GM18868 (cell line): ENCODE results near the gene SFT2D2.

ENCODE experiments used
- ATAC-seq: cut with Tn5 transposase; IDR thresholded peaks from one replicate; pipeline ENCODE4 v1.9.1; 2021; ENCODE audit warnings: mild to moderate bottlenecking, moderate library complexity; ENCODE audit not compliant: unreplicated experiment

The SFT2D2 gene

DNA sequence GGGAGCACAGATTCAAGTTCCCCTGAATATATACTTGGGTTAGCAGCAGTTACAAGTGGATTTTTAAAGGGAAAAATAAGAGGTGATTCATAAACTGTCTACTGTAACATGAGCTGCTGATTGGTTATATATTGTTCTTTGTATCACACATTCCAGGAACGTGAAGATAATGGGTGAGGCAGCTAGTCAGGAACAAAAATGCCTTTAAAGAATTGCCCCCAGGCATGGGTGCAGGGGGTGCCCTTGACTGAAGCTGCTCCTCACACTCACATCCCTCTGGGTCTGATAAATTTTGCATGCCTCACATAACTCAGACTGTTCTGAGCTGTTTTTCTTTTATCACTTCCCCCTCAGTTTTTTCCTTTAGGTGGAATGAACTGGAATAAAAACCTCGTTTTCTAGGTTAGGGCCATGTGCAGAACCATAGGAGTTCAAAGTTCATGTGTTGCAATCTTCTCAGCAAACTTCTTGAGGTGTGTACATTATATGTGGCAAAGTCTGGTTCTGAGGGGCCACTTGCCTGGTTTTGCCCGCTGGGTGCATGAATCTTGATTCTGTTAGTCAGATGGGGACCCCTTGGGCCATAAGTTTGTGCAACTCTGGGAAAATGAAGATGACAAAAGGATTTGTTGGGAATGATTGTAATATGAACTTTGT is 76.0 kb downstream of the SFT2D2 start:
- ATAC-seq: no peak
